Measurements from ENCODE around the gene MAGI2.

The MAGI2 gene

GRCh38 chr7:78083476-78084120 lies 1369.9 kb downstream of the MAGI2 start:
- no peak for TF ChIP-seq CTCF (IDR thresholded peaks at IDR 0.05; ENCODE audit: low read depth, low read length, missing control alignments)
- in situ Hi-C loops (cut with HindIII; ENCODE audit: low sequenced_read_pairs), result no loop called here
- no peak for DNase-seq (ENCODE audit: low read depth)
- no peak overlapping the region for H3K4me3 ChIP-seq (ENCODE audit: low read depth, low read length)

GRCh38 chr7:78082556-78082955 lies 1370.9 kb downstream of the MAGI2 start:
- TF ChIP-seq CTCF (IDR thresholded peaks at IDR 0.05; ENCODE audit: low read depth, low read length, missing control alignments), result no peak
- DNase-seq (ENCODE audit: low read depth), result no peak
- in situ Hi-C loops (cut with HindIII; ENCODE audit: low sequenced_read_pairs), result no loop called here
- H3K4me3 ChIP-seq (ENCODE audit: low read depth, low read length), result no peak overlapping the region

GRCh38 chr7:78081888-78082287 lies 1371.6 kb downstream of the MAGI2 start:
- no peak for DNase-seq (ENCODE audit: low read depth)
- no peak overlapping the region for H3K4me3 ChIP-seq (ENCODE audit: low read depth, low read length)
- TF ChIP-seq CTCF (IDR thresholded peaks at IDR 0.05; ENCODE audit: low read depth, low read length, missing control alignments), result no peak
- in situ Hi-C loops (cut with HindIII; ENCODE audit: low sequenced_read_pairs), result no loop called here

- no peak for DNase-seq (ENCODE audit: low read depth)
- in situ Hi-C loops (cut with HindIII; ENCODE audit: low sequenced_read_pairs), result no loop called here
- TF ChIP-seq CTCF (IDR thresholded peaks at IDR 0.05; ENCODE audit: low read depth, low read length, missing control alignments), result no peak
- H3K4me3 ChIP-seq (ENCODE audit: low read depth, low read length), result no peak overlapping the region
Measured at GRCh38 chr7:78081344-78081743, 1372.1 kb downstream of the MAGI2 start.

- in situ Hi-C loops (cut with HindIII; ENCODE audit: low sequenced_read_pairs), result no loop called here
- H3K4me3 ChIP-seq (ENCODE audit: low read depth, low read length), result no peak overlapping the region
- TF ChIP-seq CTCF (IDR thresholded peaks at IDR 0.05; ENCODE audit: low read depth, low read length, missing control alignments), result no peak
- DNase-seq (ENCODE audit: low read depth), result no peak
Measured at GRCh38 chr7:78080811-78081210, 1372.7 kb downstream of the MAGI2 start.

- no peak for TF ChIP-seq CTCF (IDR thresholded peaks at IDR 0.05; ENCODE audit: low read depth, low read length, missing control alignments)
- in situ Hi-C loops (cut with HindIII; ENCODE audit: low sequenced_read_pairs), result no loop called here
- H3K4me3 ChIP-seq (ENCODE audit: low read depth, low read length), result no peak overlapping the region
- DNase-seq (ENCODE audit: low read depth), result no peak
Measured at GRCh38 chr7:78080241-78080640, 1373.2 kb downstream of the MAGI2 start.

All from astrocyte of the cerebellum (primary cell).